Immature natural killer cell (primary cell): Measurements from ENCODE around the gene WDPCP. TPM values are rescaled to one million over a fixed set of nuclear protein-coding genes. Genes with fewer than 3 reads are reported as not detected.
"Not testable (repeated sequence)": the region's sequence is repeated elsewhere in the genome, so short reads cannot be mapped to it uniquely, and the experiment has no call there.

Experiments
- DNase-seq, 3 donors: peaks; one replicate each; pipeline ENCODE4 v3.0.0; 2022; ENCODE audit warnings: mixed read lengths in 1 of 3
- H3K27ac Mint-ChIP-seq, 6 donors: one replicate each; pipeline ENCODE4 v1.8.0; 2020; ENCODE audit warnings: mixed read lengths in 6 of 6, mild to moderate bottlenecking in 5 of 6, inconsistent platforms in 4 of 6, moderate library complexity in 3 of 6
- H3K27me3 Mint-ChIP-seq, 3 donors: one replicate each; pipeline ENCODE4 v1.8.0; 2020 to 2021; ENCODE audit warnings: low read depth in 3 of 3, mild to moderate bottlenecking in 3 of 3, mixed read lengths in 3 of 3, moderate library complexity in 3 of 3, inconsistent platforms in 1 of 3
- H3K36me3 Mint-ChIP-seq, 3 donors: one replicate each; pipeline ENCODE4 v1.8.0; 2020; ENCODE audit warnings: mixed read lengths in 3 of 3, inconsistent platforms in 2 of 3, mild to moderate bottlenecking in 2 of 3
- H3K4me1 Mint-ChIP-seq, 2 donors: one replicate each; pipeline ENCODE4 v1.8.0; 2020; ENCODE audit warnings: inconsistent platforms in 2 of 2, mild to moderate bottlenecking in 2 of 2, mixed read lengths in 2 of 2, moderate library complexity in 1 of 2
- H3K4me3 Mint-ChIP-seq, 5 donors: one replicate each; pipeline ENCODE4 v1.8.0; 2020; ENCODE audit warnings: mild to moderate bottlenecking in 5 of 5, mixed read lengths in 5 of 5, inconsistent platforms in 3 of 5, moderate library complexity in 3 of 5
- H3K9me3 Mint-ChIP-seq, 6 donors: one replicate each; pipeline ENCODE4 v1.8.0; 2020; ENCODE audit warnings: mild to moderate bottlenecking in 6 of 6, mixed read lengths in 6 of 6, inconsistent platforms in 4 of 6, moderate library complexity in 3 of 6
- polyA plus RNA-seq, 3 donors: library from polyadenylated mRNA; unstranded; fragments of 300-500 nt; fragmentation: Illumina TruSeq; gene quantifications; one replicate each; pipeline ENCODE4 v1.2.3, GENCODE V29; 2021

The WDPCP gene, protein sequence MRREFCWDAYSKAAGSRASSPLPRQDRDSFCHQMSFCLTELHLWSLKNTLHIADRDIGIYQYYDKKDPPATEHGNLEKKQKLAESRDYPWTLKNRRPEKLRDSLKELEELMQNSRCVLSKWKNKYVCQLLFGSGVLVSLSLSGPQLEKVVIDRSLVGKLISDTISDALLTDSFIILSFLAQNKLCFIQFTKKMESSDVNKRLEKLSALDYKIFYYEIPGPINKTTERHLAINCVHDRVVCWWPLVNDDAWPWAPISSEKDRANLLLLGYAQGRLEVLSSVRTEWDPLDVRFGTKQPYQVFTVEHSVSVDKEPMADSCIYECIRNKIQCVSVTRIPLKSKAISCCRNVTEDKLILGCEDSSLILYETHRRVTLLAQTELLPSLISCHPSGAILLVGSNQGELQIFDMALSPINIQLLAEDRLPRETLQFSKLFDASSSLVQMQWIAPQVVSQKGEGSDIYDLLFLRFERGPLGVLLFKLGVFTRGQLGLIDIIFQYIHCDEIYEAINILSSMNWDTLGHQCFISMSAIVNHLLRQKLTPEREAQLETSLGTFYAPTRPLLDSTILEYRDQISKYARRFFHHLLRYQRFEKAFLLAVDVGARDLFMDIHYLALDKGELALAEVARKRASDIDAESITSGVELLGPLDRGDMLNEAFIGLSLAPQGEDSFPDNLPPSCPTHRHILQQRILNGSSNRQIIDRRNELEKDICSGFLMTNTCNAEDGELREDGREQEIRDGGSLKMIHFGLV
- 1 to 10 TPM; 4.3 to 7.7 (median 5.6) TPM for polyA plus RNA-seq

DNA sequence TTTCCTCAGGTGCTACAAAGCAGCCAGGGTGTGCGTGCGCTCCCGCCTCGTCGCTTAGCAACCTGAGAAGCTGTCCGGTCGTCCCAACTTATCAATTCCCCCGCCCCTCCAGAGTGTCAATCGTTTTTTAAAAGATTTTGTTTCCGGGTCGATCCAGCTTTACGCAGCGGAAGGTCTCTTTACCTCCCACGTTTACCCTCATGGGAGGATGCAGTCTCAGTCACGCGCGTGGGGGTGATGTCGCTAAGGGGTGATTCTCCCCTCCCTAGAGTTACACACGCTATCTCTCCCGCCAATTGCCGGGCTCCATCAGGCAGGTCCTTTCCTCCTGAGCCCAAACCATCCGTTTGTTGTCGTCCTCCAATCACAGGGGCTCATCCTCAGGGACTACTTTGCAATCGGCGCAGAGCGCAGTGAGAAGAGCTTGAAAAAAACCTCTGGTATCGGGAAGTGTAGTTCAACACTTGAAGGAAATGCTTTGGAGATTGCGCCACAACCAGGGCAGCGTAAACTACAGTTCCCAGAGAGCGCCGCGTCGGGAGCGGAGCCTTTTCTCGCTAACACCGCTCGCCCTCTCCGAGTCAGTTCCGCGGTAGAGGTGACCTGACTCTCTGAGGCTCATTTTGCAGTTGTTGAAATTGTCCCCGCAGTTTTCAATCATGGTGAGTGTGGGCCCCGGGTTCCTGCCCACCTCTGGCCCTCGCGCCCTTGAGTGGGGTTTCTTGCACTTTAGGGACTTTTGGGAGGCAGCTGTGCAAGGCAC lies at the start of gene WDPCP, which contains the start of gene MDH1:
TSS of gene WDPCP (minus strand) at position 93 of the 763 bp plus-strand sequence. CDS start 206 bp downstream, outside the sequence.
TSS of gene MDH1 (plus strand) at position 579 of the 763 bp plus-strand sequence. CDS start at position 660, 81 bp downstream.
- peak; percentile 93 to 95 (median 95) for DNase-seq
- H3K36me3 Mint-ChIP-seq, result peaks cover 0 to 4% (median 0%) of the 10 kb centered on the region in 3 donors
- peak within 1 kb of the TSS; percentile 91 to 97 (median 96) for H3K4me3 Mint-ChIP-seq
- peaks cover 44 to 51% of the 10 kb centered on the region in 2 donors for H3K4me1 Mint-ChIP-seq
- H3K27me3 Mint-ChIP-seq, result peaks cover 6 to 16% (median 12%) of the 10 kb centered on the region in 3 donors
- H3K27ac Mint-ChIP-seq, result peak within 1 kb of the TSS; percentile 94 to 99 (median 96)
- H3K9me3 Mint-ChIP-seq, result no peaks in the 10 kb centered on the region

DNA sequence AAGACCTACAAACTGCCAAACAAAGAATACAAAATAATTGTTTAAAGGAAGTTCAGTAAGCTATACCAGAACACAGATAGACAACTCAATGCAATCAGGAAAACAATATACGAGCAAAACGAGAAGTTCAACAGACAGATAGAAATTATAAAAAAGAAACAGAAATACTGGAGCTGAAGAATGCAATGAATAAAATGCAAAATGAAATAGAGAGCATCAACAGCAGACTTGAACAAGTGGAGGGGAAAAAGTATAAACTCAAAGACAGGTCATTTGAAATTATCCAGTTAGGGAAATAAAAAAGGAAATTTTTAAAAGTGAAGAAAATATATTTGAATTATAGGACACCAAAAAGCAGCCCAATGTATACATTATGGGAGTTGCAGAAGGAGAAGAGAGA lies 44.1 kb upstream of the WDPCP start:
- Mint-ChIP-seq H3K4me1 (no peaks in the 10 kb centered on the region), H3K36me3 (peaks cover 0 to 6% (median 4%) of the 10 kb centered on the region in 3 donors), H3K27ac (no peak overlapping the region), H3K27me3 (peaks cover 8 to 18% (median 14%) of the 10 kb centered on the region in 3 donors), H3K9me3 (peaks cover 6 to 52% (median 30%) of the 10 kb centered on the region in 6 donors), H3K4me3 (no peak overlapping the region)
- no peak for DNase-seq

DNA sequence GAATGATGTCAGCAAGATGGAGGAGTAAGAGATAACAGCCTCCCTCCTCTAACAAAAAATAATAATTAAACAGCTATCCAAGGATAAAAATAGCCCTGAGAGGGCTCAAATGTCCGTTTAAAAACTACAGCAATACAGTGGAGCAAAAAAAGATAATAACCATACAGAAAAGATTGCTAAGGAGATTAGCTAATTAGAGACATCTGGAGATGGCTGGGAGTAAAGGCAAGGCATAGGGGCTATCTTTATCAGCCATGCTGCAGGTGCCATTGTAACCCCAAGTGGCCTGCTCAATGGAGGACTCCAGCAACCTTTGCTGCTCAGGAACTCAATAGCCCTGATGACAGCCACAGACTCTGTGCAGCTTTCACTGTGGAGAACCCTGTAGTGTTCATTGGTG lies 43.2 kb upstream of the WDPCP start:
- peaks cover 8 to 18% (median 14%) of the 10 kb centered on the region in 3 donors for H3K27me3 Mint-ChIP-seq
- H3K27ac Mint-ChIP-seq, result no peak overlapping the region
- H3K4me1 Mint-ChIP-seq, result no peaks in the 10 kb centered on the region
- H3K9me3 Mint-ChIP-seq, result peaks cover 6 to 50% (median 29%) of the 10 kb centered on the region in 6 donors
- DNase-seq, result no peak
- peaks cover 0 to 6% (median 4%) of the 10 kb centered on the region in 3 donors for H3K36me3 Mint-ChIP-seq
- H3K4me3 Mint-ChIP-seq, result no peak overlapping the region

DNA sequence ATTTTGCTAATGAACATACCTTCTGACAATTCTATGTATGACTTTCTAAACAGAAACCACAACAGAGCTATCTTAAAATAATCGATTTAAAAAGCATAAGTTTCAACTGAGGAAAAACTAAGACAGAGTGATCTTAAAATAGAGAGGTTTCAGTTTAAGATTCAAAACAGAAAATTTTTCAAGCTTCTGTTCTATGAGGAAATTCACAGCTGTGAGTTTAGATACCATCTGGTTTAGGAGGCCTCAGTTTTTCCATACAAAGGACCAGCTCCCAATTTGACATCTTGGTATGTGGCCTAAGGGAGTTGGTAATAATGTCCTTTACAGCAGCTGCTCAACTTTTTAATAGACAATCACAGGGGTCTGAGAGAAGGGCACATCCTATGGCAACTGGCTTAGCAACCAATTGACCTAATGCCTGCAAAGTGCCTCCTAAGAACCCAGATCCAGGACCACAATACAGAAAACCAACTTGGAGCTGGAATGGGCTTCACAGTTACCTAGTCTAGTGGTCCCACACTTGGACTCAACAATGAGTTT lies 40.2 kb upstream of the WDPCP start:
- H3K4me1 Mint-ChIP-seq, result no peaks in the 10 kb centered on the region
- peaks cover 5 to 15% (median 14%) of the 10 kb centered on the region in 3 donors for H3K27me3 Mint-ChIP-seq
- H3K9me3 Mint-ChIP-seq, result peaks cover 3 to 32% (median 16%) of the 10 kb centered on the region in 6 donors
- no peak overlapping the region for H3K27ac Mint-ChIP-seq
- no peak overlapping the region for H3K4me3 Mint-ChIP-seq
- no peak for DNase-seq
- H3K36me3 Mint-ChIP-seq, result peaks cover 0 to 6% (median 3%) of the 10 kb centered on the region in 3 donors

DNA sequence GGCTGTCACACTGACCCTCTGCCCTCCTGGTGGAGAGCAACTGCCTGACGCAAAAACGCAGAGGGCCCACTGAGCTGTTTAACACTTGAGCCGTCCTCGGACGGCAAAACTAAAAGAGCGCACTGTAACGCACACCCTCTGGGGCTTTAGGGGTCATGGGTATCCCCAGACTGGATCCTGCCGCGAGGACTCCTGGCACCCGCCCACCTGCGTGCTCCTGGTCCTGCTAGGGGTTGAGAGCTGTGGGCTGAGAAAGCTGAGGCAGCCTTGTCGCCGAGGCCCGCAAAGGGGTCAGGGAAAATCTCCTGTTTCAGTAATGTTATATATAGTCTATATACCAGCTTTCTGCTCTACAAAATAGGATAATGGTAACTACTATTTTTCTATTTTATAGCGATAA lies 39.6 kb upstream of the WDPCP start:
- peaks cover 0 to 6% (median 0%) of the 10 kb centered on the region in 3 donors for H3K36me3 Mint-ChIP-seq
- no peaks in the 10 kb centered on the region for H3K4me1 Mint-ChIP-seq
- no peak for DNase-seq
- H3K27ac Mint-ChIP-seq, result no peak overlapping the region
- no peak overlapping the region for H3K4me3 Mint-ChIP-seq
- H3K9me3 Mint-ChIP-seq, result peaks cover 5 to 25% (median 13%) of the 10 kb centered on the region in 6 donors
- H3K27me3 Mint-ChIP-seq, result peaks cover 2 to 14% (median 13%) of the 10 kb centered on the region in 3 donors

DNA sequence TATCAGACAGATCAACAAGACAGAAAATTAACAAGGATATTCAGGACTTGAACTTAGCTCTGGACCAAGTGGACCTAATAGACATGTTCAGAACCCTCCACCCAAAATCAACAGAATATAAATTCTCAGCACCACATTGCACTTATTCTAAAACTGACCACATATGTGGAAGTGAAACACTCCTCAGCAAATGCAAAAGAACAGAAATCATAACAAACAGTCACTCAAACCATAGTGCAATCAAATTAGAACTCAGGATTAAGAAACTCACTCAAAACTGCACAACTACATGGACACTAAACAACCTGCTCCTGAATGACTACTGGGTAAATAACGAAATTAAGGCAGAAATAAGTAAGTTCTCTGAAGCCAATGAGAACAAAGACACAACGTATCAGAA lies 35.5 kb upstream of the WDPCP start:
- not testable (repeated sequence) for H3K4me3 Mint-ChIP-seq, H3K4me1 Mint-ChIP-seq, H3K27ac Mint-ChIP-seq, DNase-seq, H3K9me3 Mint-ChIP-seq, H3K36me3 Mint-ChIP-seq
- H3K27me3 Mint-ChIP-seq, result peaks cover 2 to 18% (median 7%) of the 10 kb centered on the region in 3 donors

DNA sequence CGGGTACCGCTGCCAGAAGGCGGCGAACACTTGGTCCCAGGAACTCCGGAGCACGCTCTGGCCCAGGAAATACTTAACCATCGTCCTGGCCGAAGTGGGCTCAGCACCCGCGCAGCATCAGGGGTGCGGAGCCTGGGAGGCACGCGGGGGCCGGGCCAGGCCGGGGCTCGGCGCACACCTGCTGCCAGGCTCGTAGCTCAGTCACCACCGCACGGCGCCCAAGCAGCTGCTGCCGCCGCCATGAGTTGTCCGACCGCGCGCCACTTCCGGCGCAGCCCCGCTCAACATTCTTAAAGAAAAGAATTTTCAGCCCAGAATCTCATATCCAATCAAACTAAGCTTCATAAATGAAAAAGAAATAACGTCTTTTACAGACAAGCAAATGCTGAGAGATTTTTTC lies 34.5 kb upstream of the WDPCP start:
- no peak for DNase-seq
- H3K4me1 Mint-ChIP-seq, result no peaks in the 10 kb centered on the region
- H3K27ac Mint-ChIP-seq, result no peak overlapping the region
- no peak overlapping the region for H3K4me3 Mint-ChIP-seq
- H3K9me3 Mint-ChIP-seq, result peaks cover 0 to 2% (median 0%) of the 10 kb centered on the region in 6 donors
- H3K36me3 Mint-ChIP-seq, result no peaks in the 10 kb centered on the region
- H3K27me3 Mint-ChIP-seq, result peaks cover 2 to 18% (median 7%) of the 10 kb centered on the region in 3 donors

DNA sequence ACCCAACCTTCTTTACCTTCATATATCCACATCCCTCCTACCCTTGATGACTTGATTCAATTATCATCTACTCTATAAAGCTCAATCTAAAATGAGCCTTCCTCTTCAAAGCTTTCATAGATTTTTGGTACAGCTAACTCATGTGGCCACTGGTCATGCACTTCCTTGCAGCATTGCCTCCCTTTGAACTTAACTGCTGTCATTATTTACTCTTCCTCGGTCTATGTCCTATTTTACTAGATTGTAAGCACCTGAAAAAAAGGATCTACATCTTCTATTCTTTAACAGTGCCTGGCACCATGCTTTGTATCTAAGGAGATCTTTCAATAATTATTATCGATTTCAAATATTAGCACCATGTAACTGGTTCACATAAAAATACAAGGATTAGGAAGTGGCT lies 31.1 kb upstream of the WDPCP start:
- H3K27me3 Mint-ChIP-seq, result peaks cover 0 to 12% (median 7%) of the 10 kb centered on the region in 3 donors

DNA sequence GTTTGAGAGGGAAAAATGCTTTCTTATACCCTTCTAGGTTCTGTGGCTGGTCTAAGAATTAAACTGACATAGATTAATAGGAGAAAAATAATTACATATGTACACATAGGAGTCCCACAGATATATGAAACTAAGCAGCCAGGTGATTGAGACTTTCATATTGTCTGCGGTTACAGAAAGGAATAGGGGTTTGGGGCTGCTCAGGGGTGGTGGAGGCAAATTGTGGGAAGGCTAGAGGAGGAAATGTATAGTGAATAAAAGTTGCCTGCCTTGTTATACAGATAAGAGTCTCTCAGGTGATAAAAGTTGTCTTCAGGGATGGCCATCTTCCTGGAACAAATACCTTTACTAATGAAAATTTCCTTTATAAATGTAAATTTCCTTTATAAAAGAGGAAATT lies 29.1 kb upstream of the WDPCP start:
- H3K27ac Mint-ChIP-seq, result no peak overlapping the region
- no peak for DNase-seq
- H3K9me3 Mint-ChIP-seq, result no peaks in the 10 kb centered on the region
- no peaks in the 10 kb centered on the region for H3K4me1 Mint-ChIP-seq
- H3K36me3 Mint-ChIP-seq, result no peaks in the 10 kb centered on the region
- H3K4me3 Mint-ChIP-seq, result no peak overlapping the region
- H3K27me3 Mint-ChIP-seq, result peaks cover 0 to 9% (median 2%) of the 10 kb centered on the region in 3 donors

More for the DNA sequence above, 31.1 kb upstream of the WDPCP start:
- Mint-ChIP-seq H3K4me1 (no peaks in the 10 kb centered on the region), H3K27ac (no peak overlapping the region), H3K36me3 (no peaks in the 10 kb centered on the region), H3K9me3 (peaks cover 0 to 2% (median 0%) of the 10 kb centered on the region in 6 donors), H3K4me3 (no peak overlapping the region)
- no peak for DNase-seq

DNA sequence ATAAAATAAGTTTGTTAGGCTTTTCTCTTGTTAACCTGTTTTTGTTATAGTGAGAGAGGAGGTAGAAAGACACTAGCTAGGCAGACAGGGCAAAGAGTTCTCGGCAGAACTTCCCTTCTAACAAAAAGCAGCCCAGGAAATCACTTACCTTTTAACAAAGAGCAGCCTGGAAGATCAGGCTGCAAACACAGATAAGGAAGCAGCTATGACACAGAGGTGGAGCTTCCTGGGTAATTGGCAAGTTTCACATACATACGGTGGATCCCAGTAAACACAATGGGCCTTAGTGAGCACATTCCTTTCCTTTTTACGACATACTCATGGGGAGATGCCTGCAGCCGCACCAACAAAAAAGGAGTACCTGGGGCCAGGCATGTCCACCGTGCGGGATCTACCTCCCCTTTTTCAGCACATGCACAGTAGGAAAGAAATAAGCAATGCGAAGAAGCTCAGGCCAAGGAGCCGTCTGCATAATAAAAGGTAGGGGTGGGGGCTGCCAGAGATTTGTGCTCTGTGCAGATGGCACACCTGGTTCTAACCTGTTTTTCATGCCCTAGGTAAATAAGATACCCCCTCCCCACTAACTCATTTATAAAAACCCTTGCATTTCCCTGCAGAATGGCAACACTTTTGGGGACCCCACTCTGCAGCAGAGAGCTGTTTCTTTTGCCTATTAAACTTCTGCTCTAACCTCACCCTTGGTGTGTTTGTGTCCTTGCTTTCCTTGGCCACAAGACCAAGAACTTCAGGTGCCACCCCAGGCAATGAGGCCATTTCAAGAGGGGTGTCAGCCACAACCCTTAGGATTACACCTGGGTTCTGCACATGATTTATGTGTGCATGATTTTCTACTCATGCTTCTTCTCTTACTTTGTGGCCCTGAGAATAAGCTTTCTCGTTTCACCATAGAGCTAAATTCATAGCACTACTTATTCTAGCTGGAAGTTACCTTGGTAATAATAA lies 27.0 kb upstream of the WDPCP start:
- no peak for DNase-seq
- H3K4me1 Mint-ChIP-seq, result no peaks in the 10 kb centered on the region
- H3K9me3 Mint-ChIP-seq, result no peaks in the 10 kb centered on the region
- peaks cover 0 to 6% (median 2%) of the 10 kb centered on the region in 3 donors for H3K27me3 Mint-ChIP-seq
- H3K27ac Mint-ChIP-seq, result no peak overlapping the region
- H3K4me3 Mint-ChIP-seq, result no peak overlapping the region
- no peaks in the 10 kb centered on the region for H3K36me3 Mint-ChIP-seq

DNA sequence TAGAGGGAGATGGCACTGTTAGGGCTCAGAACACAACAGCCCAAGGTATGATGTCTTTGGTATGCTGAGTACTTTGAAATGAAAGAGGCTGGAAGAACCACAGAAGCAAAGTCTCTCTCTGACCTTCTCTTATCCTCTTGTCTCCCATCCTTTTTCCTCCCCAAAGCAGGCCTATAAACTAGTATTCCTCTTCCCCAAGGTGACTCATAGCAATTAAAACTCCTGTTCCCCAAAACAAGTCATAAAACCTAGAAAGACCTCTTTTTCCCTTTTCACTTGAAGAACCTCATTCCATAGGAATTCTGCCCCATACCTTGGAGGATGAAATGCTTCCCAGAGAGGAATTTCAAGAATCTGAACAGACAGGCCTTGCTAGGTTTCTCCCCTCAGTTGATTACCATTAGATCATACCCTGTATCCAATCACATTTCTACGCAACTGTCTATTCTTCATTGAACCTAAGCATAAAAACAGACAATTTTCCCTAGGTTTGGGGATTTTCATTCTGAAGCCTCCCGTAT lies 26.2 kb upstream of the WDPCP start:
- no peaks in the 10 kb centered on the region for H3K9me3 Mint-ChIP-seq
- H3K36me3 Mint-ChIP-seq, result no peaks in the 10 kb centered on the region
- H3K27ac Mint-ChIP-seq, result no peak overlapping the region
- H3K4me3 Mint-ChIP-seq, result no peak overlapping the region
- no peak for DNase-seq
- H3K27me3 Mint-ChIP-seq, result peaks cover 0 to 3% (median 0%) of the 10 kb centered on the region in 3 donors
- no peaks in the 10 kb centered on the region for H3K4me1 Mint-ChIP-seq

DNA sequence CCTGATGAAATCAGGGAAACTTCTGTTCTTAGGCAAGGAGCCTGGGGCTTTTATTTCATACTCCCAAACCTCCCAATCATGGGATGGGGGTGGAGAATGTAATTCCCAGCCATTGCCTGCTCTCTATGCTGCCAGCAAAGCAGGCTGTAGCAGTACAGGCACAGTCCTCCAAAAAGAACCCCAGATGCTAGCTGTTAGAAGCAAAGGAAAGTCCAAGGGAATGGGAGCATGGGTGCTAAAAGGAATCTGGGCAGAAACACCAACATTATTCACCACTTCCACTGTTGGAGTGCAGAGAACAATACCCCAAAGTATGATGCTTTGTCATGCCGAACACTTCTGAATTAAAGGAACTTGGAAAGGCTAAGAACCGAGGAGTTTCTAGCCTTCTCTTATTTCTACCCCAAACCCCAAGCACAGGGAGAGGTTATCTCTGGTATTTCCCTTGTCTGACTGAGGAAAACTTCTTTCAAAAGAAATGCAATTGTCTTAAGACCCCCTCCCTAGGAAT lies 25.2 kb upstream of the WDPCP start:
- H3K9me3 Mint-ChIP-seq, result no peaks in the 10 kb centered on the region
- H3K4me3 Mint-ChIP-seq, result no peak overlapping the region
- H3K4me1 Mint-ChIP-seq, result no peaks in the 10 kb centered on the region
- DNase-seq, result no peak
- H3K27me3 Mint-ChIP-seq, result no peaks in the 10 kb centered on the region
- H3K27ac Mint-ChIP-seq, result no peak overlapping the region
- H3K36me3 Mint-ChIP-seq, result peaks cover 0 to 1% (median 0%) of the 10 kb centered on the region in 3 donors
